Pancreas (tissue), 10 donors: Measurements from ENCODE around the gene PTGFR. TPM values are rescaled to one million over a fixed set of nuclear protein-coding genes. Genes with fewer than 3 reads are reported as not detected.

Source experiments
- ATAC-seq, 4 donors: fragments of 200-7000 bp; cut with Tn5 transposase; one replicate each; pipeline versions ENCODE4 v1.8.0 to v1.9.1; 2020; ENCODE audit warnings: mild to moderate bottlenecking in 4 of 4, moderate library complexity in 4 of 4
- DNase-seq, 6 donors: peaks; one replicate each; pipeline ENCODE4 v3.0.0-alpha.2; 2020
- FAIRE-seq: peaks from 2 replicates; lab custom pipeline; 2012; peaks lifted over from hg19 to GRCh38; lab: Jason Lieb, UNC
- H3K27ac ChIP-seq, 4 donors: fragments of 200-600 bp; sonication (generic); 1 replicate in 3 of 4; 2 replicates in 1 of 4; pipeline versions ENCODE4 v1.5.0 to v1.8.0; 2020
- H3K27me3 ChIP-seq, 4 donors: fragments of 200-600 bp; one replicate each; pipeline ENCODE4 v1.8.0; 2021
- H3K36me3 ChIP-seq, 3 donors: fragments of 200-600 bp; sonication (generic) in 1 of 3; one replicate each; pipeline versions ENCODE4 v1.5.0 to v1.8.0; 2020 to 2021
- H3K4me1 ChIP-seq, 3 donors: fragments of 200-600 bp; one replicate each; pipeline ENCODE4 v1.8.0; 2021
- H3K4me3 ChIP-seq, 4 donors: fragments of 200-600 bp; sonication (generic) in 2 of 4; one replicate each; pipeline versions ENCODE4 v1.5.0 to v1.8.0; 2020 to 2021
- H3K9me3 ChIP-seq, 4 donors: fragments of 200-600 bp; one replicate each; pipeline ENCODE4 v1.8.0; 2021
- WGBS, 2 donors: extraction: QIAGEN DNeasy Blood & Tissue Kit; methylation state at CpG; one replicate each; pipeline ENCODE4 v1.1.7; 2013; 5-methylcytosine and 5-hydroxymethylcytosine counted together
- intact Hi-C, 3 donors: fragments of 100-400 bp; cut with DNase I; formaldehyde crosslinking; loops; one replicate each; pipeline versions ENCODE4 v1.11.1 to v1.14.2; 2022
- polyA plus RNA-seq, 2 donors: library from polyadenylated mRNA; stranded (reverse); fragments of 200-250 nt; gene quantifications; one replicate each; pipeline ENCODE4 v1.2.3, GENCODE V29; 2013
- total RNA-seq, 6 donors: library from RNA; stranded (reverse); fragmentation: NEBNext Ultra II Directional in 4 of 6; extraction: Animal tissue kit (Norgen Biotek cat#: 25700) in 4 of 6; gene quantifications; one replicate each; pipeline versions ENCODE4 v1.2.1 to v1.2.4, GENCODE V29; 2021 to 2023
- TF ChIP-seq, protein P1 (sequence below), 4 donors: fragments of 200-600 bp; sonication (generic) in 3 of 4; IDR thresholded peaks; one replicate each; pipeline versions ENCODE4 v1.5.0 to v1.8.0; 2021; ENCODE audit warnings: antibody characterized with exemption in 4 of 4
- donor health status: healthy with polysubstance abuse.
- donor health status: DM: no; HTN: no; CAD: no; lungs with moderate emphysema.
- donor health status: DM: no; HTN: no; CAD: no.
- donor health status: control.
- donor health status: control.
- donor health status: Bipolar disorder and iron deficiency.
- donor health status: DM: yes; HTN: yes; CAD: no.
- donor health status: DM: no; HTN: no; CAD: no.
- donor health status: DM: no; HTN: no; CAD: no.
- donor health status: DM: yes; HTN: yes; CAD: no.

The PTGFR gene
- total and polyA plus RNA-seq, 8 donors: 0.43 to 3.9 (median 1.1) TPM

DNA sequence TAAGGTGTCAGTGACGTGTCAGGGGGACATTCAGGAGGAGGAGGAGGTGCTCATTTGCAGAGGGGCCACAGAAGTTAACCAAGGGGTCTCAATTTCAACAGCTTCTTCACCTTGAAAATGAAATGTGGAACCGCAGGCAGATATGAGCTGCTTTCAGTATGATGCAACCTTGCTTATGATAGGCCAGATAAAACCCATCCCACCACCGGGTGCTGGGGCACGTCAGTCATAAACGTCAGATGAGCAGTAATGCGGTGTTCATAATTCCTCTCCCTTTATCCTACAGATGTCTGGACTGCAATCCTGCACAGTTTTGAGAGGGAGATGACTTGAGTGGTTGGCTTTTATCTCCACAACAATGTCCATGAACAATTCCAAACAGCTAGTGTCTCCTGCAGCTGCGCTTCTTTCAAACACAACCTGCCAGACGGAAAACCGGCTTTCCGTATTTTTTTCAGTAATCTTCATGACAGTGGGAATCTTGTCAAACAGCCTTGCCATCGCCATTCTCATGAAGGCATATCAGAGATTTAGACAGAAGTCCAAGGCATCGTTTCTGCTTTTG lies 1.7 kb downstream of the PTGFR start:
- intact Hi-C loops: no loop called here
- Histone ChIP-seq H3K4me3 (no peak overlapping the region), H3K4me1 (peaks cover 0 to 6% (median 5%) of the 10 kb centered on the region in 3 donors), H3K27me3 (no peaks in the 10 kb centered on the region), H3K9me3 (no peaks in the 10 kb centered on the region), H3K27ac (no peak overlapping the region), H3K36me3 (no peaks in the 10 kb centered on the region)
- ATAC-seq: no peak
- no peak for FAIRE-seq
- no peak for DNase-seq
- TF ChIP-seq, protein P1, sequence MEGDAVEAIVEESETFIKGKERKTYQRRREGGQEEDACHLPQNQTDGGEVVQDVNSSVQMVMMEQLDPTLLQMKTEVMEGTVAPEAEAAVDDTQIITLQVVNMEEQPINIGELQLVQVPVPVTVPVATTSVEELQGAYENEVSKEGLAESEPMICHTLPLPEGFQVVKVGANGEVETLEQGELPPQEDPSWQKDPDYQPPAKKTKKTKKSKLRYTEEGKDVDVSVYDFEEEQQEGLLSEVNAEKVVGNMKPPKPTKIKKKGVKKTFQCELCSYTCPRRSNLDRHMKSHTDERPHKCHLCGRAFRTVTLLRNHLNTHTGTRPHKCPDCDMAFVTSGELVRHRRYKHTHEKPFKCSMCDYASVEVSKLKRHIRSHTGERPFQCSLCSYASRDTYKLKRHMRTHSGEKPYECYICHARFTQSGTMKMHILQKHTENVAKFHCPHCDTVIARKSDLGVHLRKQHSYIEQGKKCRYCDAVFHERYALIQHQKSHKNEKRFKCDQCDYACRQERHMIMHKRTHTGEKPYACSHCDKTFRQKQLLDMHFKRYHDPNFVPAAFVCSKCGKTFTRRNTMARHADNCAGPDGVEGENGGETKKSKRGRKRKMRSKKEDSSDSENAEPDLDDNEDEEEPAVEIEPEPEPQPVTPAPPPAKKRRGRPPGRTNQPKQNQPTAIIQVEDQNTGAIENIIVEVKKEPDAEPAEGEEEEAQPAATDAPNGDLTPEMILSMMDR (IDR thresholded peaks at IDR 0.05): no peak
- 81 to 85% methylated on average over 12 of the region's 12 CpGs for WGBS, 2 donors

DNA sequence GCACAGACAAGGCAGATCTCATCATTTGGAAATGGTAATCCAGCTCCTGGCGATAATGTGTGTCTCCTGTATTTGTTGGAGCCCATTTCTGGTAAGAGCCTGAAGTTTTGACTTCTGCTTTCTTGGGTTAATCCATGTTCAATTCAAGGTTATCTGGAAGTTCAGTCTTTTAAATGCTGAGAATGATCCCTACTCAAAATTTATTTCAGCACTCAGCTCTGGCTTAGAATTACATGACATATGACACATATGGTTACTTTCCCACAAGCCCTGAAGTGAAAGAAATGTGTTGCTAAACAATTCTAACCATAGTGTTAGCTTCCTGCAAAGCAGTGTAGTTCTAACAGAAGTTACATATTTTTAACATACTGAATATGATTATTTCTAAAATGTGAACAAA lies 2.7 kb downstream of the PTGFR start:
- FAIRE-seq: no peak
- WGBS, 2 donors: 61 to 64% methylated on average over 1 of the region's 1 CpG
- intact Hi-C loops: no loop called here
- Histone ChIP-seq H3K4me1 (peaks cover 0 to 6% (median 5%) of the 10 kb centered on the region in 3 donors), H3K27me3 (no peaks in the 10 kb centered on the region), H3K36me3 (no peaks in the 10 kb centered on the region), H3K27ac (peak overlapping the region in 1 of 4 donors; percentile 5), H3K9me3 (no peaks in the 10 kb centered on the region), H3K4me3 (no peak overlapping the region)
- no peak for DNase-seq
- ATAC-seq: peak; percentile 48 to 71 (median 62)
- TF ChIP-seq, protein P1 (IDR thresholded peaks at IDR 0.05): no peak

DNA sequence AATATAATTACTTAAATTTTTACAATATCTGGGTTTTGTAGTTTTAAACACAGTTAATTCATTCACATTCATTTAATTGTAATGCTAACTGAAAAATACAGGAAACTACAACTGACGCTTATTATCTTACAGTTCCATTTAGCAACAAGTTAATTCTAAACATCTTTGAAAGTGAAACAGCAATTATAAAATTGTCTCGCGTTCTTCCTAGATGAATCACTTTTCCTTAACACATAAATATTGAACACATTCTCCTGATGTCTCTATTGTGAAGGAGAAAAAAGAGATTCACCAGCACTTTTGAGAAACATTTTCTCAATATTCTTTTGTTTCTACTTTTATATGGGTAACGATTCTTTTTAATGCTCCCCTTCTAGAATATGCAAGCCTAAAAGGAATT lies 6.4 kb downstream of the PTGFR start:
- Histone ChIP-seq H3K4me3 (no peak overlapping the region), H3K4me1 (peaks cover 0 to 6% (median 5%) of the 10 kb centered on the region in 3 donors), H3K36me3 (no peaks in the 10 kb centered on the region), H3K27me3 (no peaks in the 10 kb centered on the region), H3K9me3 (no peaks in the 10 kb centered on the region), H3K27ac (no peak overlapping the region)
- intact Hi-C loops: no loop called here
- no peak for ATAC-seq
- 59 to 64% methylated on average over 4 of the region's 4 CpGs for WGBS, 2 donors
- FAIRE-seq: no peak
- no peak for DNase-seq
- TF ChIP-seq, protein P1 (IDR thresholded peaks at IDR 0.05): no peak

- no peaks in the 10 kb centered on the region for H3K9me3 ChIP-seq
- H3K4me3 ChIP-seq: no peak overlapping the region
- ATAC-seq (no peak), FAIRE-seq (no peak), DNase-seq (no peak)
- WGBS, 2 donors: 69 to 71% methylated on average over 2 of the region's 2 CpGs
- intact Hi-C loops: no loop called here
- no peaks in the 10 kb centered on the region for H3K27me3 ChIP-seq
- peaks cover 0 to 5% (median 0%) of the 10 kb centered on the region in 3 donors for H3K4me1 ChIP-seq
- H3K27ac ChIP-seq: no peak overlapping the region
- TF ChIP-seq, protein P1 (IDR thresholded peaks at IDR 0.05): no peak
- no peaks in the 10 kb centered on the region for H3K36me3 ChIP-seq
These were observed 9.8 kb downstream of the PTGFR start for GRCh38 chr1:78500529-78500928.

DNA sequence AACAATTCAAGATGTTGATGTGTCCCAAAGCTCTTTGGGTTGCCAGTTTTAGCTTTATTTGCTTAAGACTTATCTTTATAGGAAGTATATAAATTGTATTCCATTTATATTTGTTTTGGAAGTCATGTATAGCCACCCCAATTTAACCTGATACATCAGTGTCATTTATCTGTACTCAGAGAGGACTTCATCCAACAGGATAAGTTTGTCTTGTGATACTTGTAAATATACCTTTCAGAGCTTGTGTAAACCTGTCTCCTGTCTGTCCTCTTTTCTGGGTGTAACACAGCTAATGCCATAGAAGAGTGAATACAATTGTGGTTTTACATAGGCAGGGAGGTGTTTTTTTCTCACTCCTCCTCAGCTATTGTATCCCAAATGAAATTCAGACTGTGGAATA lies 10.4 kb downstream of the PTGFR start:
- TF ChIP-seq, protein P1 (IDR thresholded peaks at IDR 0.05): no peak
- Histone ChIP-seq H3K4me1 (peaks cover 0 to 5% (median 0%) of the 10 kb centered on the region in 3 donors), H3K36me3 (no peaks in the 10 kb centered on the region), H3K27ac (no peak overlapping the region), H3K4me3 (no peak overlapping the region), H3K9me3 (no peaks in the 10 kb centered on the region), H3K27me3 (no peaks in the 10 kb centered on the region)
- intact Hi-C loops: no loop called here
- no peak for DNase-seq
- FAIRE-seq: no peak
- ATAC-seq: no peak
